ENCODE data around the gene PRRC2B. TPM values are rescaled to one million over a fixed set of nuclear protein-coding genes. Genes with fewer than 3 reads are reported as not detected.
A peak's percentile ranks its signal among the peaks of the same experiment; 100 is the strongest.

The PRRC2B gene
- total and polyA plus RNA-seq, 2 of the 13 experiments (the other 11 are each of a cell fraction or from before 2014, with no cell fraction given): 20.8 to 37.4 TPM

DNA sequence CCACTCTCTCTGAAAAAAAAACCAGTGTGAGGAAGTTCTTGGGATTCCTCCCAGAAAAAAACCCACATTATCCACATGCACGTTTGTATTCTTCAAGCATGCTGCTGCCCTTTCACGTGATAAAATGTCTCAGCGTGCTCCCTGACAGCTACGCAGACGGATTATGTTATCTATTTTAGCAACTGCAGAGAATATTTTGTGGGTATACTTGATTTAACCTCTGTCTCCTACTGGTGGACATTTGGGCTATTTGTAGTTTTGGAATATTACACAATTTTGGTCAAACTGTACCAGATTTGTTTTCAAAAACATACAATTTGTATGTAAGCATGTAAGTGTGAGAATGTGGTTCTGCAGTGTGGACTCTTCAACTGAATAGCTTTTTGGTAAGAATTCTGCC is 10.7 kb downstream of the PRRC2B start:
- in situ Hi-C loops (cut with HindIII; ENCODE audit: extremely low pct_ligation_motif_present, low pct_unique_long_range_greater_than_20kb): no loop called here
- no peak for TF ChIP-seq SETDB1 (CRISPR knock-in tag; IDR thresholded peaks at IDR 0.05; ENCODE audit: borderline replicate concordance)
- TF ChIP-seq HHEX (CRISPR knock-in tag; IDR thresholded peaks at IDR 0.05): no peak
- TF ChIP-seq ZNF263 (CRISPR knock-in tag; IDR thresholded peaks at IDR 0.05): no peak
- TF ChIP-seq, protein P1, sequence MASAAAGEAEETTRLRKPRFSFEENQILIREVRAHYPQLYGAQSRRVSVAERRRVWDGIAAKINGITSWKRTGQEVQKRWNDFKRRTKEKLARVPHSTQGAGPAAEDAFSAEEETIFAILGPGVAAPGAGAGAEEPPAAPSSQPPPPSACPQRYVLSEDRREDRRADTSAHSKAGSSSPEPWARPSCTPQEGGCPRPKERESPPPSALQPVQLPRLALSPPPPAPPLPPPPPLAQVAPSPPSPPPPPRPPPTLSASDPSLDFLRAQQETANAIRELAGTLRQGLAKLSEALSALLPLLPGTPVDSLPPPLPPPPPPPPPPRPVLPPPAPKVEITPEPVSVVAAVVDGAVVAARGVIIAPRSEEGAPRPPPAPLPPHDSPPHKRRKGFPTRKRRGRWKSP (CRISPR knock-in tag; IDR thresholded peaks at IDR 0.05): no peak
- TF ChIP-seq KLF13 (CRISPR knock-in tag; IDR thresholded peaks at IDR 0.05): no peak
- no peak for TF ChIP-seq HNRNPLL (IDR thresholded peaks at IDR 0.05; ENCODE audit: low read depth, low read length, poor library complexity, severe bottlenecking)
- TF ChIP-seq, protein P2, sequence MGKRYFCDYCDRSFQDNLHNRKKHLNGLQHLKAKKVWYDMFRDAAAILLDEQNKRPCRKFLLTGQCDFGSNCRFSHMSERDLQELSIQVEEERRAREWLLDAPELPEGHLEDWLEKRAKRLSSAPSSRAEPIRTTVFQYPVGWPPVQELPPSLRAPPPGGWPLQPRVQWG (CRISPR knock-in tag; IDR thresholded peaks at IDR 0.05; ENCODE audit: borderline replicate concordance, low read depth): no peak
- no peak for TF ChIP-seq JUNB (CRISPR knock-in tag; IDR thresholded peaks at IDR 0.05; ENCODE audit: borderline replicate concordance)
- TF ChIP-seq, protein P3, sequence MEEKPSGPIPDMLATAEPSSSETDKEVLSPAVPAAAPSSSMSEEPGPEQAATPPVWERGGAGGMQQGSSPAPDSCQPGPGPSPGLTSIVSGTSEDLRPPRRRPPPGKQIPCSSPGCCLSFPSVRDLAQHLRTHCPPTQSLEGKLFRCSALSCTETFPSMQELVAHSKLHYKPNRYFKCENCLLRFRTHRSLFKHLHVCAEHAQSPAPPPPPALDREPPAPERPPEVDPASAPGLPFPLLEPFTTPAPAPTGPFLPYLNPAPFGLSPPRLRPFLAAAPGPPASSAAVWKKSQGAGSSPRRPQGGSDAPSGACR (CRISPR knock-in tag; IDR thresholded peaks at IDR 0.05): no peak
- no peak for TF ChIP-seq ZNF136 (CRISPR knock-in tag; IDR thresholded peaks at IDR 0.05; ENCODE audit: low read depth)
- no peak for TF ChIP-seq ZNF564 (CRISPR knock-in tag; IDR thresholded peaks at IDR 0.05)
- TF ChIP-seq ZSCAN20 (CRISPR knock-in tag; IDR thresholded peaks at IDR 0.05; ENCODE audit: borderline replicate concordance): no peak
- TF ChIP-seq ZBTB20 (CRISPR knock-in tag; IDR thresholded peaks at IDR 0.05; ENCODE audit: borderline replicate concordance, low read depth): no peak
- no peak for TF ChIP-seq ARID2 (CRISPR knock-in tag; IDR thresholded peaks at IDR 0.05; ENCODE audit: borderline replicate concordance)
- TF ChIP-seq ZNF451 (CRISPR knock-in tag; IDR thresholded peaks at IDR 0.05): no peak
- no peak for TF ChIP-seq ZNF589 (CRISPR knock-in tag; conservative IDR thresholded peaks at IDR 0.05)
- TF ChIP-seq SATB2 (CRISPR knock-in tag; IDR thresholded peaks at IDR 0.05): no peak
- Histone ChIP-seq H3K79me2 (ENCODE audit: insufficient read depth, low read length) (peaks cover 97% of the 10 kb centered on the region), H3K27ac (ENCODE audit: extremely low read length, insufficient read depth, low read length) (peak overlapping the region; percentile 2), H3K4me1 (ENCODE audit: insufficient read depth, low read length) (peaks cover 99% of the 10 kb centered on the region), H3K9me3 (ENCODE audit: low read length) (no peaks in the 10 kb centered on the region), H3K4me3 (replicated peaks in 1 of 3; ENCODE audit: insufficient read depth in 1 of 3, low read depth in 2 of 3, low read length in 3 of 3) (no peak overlapping the region), H3K4me2 (ENCODE audit: low read depth, low read length) (no peak overlapping the region), H3K9ac (ENCODE audit: insufficient read depth, low read depth, low read length) (no peak overlapping the region), H2AFZ (ENCODE audit: low read length) (no peak overlapping the region), H4K20me1 (ENCODE audit: insufficient read depth, low read length) (peaks cover 89% of the 10 kb centered on the region), H3K36me3 (replicated peaks in 1 of 2; ENCODE audit: control insufficient read depth in 1 of 2, insufficient read depth in 2 of 2, low read length in 2 of 2) (peaks cover 0 to 5% of the 10 kb centered on the region in 2 experiments; a peak in 1 of 5 replicates), H3K27me3 (ENCODE audit: control insufficient read depth in 1 of 2, insufficient read depth in 2 of 2, low read length in 2 of 2) (no peaks in the 10 kb centered on the region)
- WGBS (ENCODE audit: low lambda C conversion rate): 90% methylated on average over 5 of the region's 5 CpGs
- no peak for ATAC-seq
- intact Hi-C loops (cut with micrococcal nuclease; ENCODE audit: unreplicated experiment): no loop called here
- ChIA-PET CTCF (ENCODE audit: low intra/inter-chr PET ratio, low total read pairs) (no interaction called here), POLR2A (interaction anchor here (1.9 kb wide), 1 partner anchor 32 kb away, joined by 5 read pairs; no protein-coding TSS in a partner anchor)
- DNase-seq (ENCODE audit: low spot score): no peak
- BruUV-seq (replicated peaks): no TSS peak
- FAIRE-seq: no peak
